K562 (cell line): ENCODE measurements around the gene CRKL. TPM values are rescaled to one million over a fixed set of nuclear protein-coding genes. Genes with fewer than 3 reads are reported as not detected.

Experiments used
- ATAC-seq: fragments of 200-7000 bp; cut with Tn5 transposase; 3 replicates; pipeline ENCODE4 v1.9.1; 2020; ENCODE audit warnings: moderate library complexity
- BruUV-seq: library from RNA; stranded (reverse); fragments of 400-500 nt; replicated peaks from 2 replicates; lab custom pipeline; 2021; lab: Mats Ljungman, UMichigan
- CTCF ChIA-PET: fragments of 300-600 bp; formaldehyde crosslinking; extraction: SDS; loops from one replicate; lab custom pipeline; 2021; ENCODE audit warnings: low intra/inter-chr PET ratio; lab: Yijun Ruan, JAX
- POLR2A ChIA-PET: fragments of 300-600, 350-650 bp; sonication (Branson Sonifier 250); formaldehyde crosslinking; extraction: SDS; loops from one replicate; lab custom pipeline; 2021; ENCODE audit warnings: antibody characterized with exemption, inconsistent platforms; lab: Yijun Ruan, JAX
- DNase-seq, 4 experiments: peaks; one replicate each; pipeline versions ENCODE4 v3.0.0 to v3.0.0-alpha.2; 2011 to 2018; ENCODE audit warnings: low spot score in 3 of 4, mixed read lengths in 3 of 4; ENCODE audit errors: extremely low read depth in 1 of 4
- FAIRE-seq: peaks from 2 replicates; lab custom pipeline; 2011; peaks lifted over from hg19 to GRCh38; lab: Jason Lieb, UNC
- H2AFZ ChIP-seq: 2 replicates; pipeline ENCODE4 v1.6.0; 2011; ENCODE audit warnings: low read depth, low read length, control low read depth, inconsistent platforms
- H3K27ac ChIP-seq: fragments of 200-600 bp; 3 replicates; pipeline ENCODE4 v1.8.0; 2011; ENCODE audit warnings: low read depth, mild to moderate bottlenecking, control low read depth, inconsistent platforms, low read length, moderate library complexity, mixed read lengths; ENCODE audit errors: extremely low read depth
- H3K27me3 ChIP-seq, 2 experiments: fragments of 300-600 bp in 1 of 2; 2 replicates in 1 of 2; 3 replicates in 1 of 2; pipeline versions ENCODE4 v1.6.0 to v1.8.0; 2011; ENCODE audit warnings: inconsistent platforms in 2 of 2, low read length in 2 of 2, mild to moderate bottlenecking in 1 of 2, mixed read lengths in 1 of 2, moderate library complexity in 1 of 2; ENCODE audit not compliant: control insufficient read depth in 2 of 2, insufficient read depth in 2 of 2
- H3K36me3 ChIP-seq: fragments of 300-600 bp; 3 replicates; pipeline ENCODE4 v1.8.0; 2011; ENCODE audit warnings: mild to moderate bottlenecking, low read length, inconsistent platforms; ENCODE audit not compliant: control insufficient read depth, insufficient read depth
- H3K4me1 ChIP-seq, 2 experiments: fragments of 200-600 bp in 1 of 2; replicated peaks in 1 of 2; 2 replicates in 1 of 2; 3 replicates in 1 of 2; pipeline versions ENCODE4 v1.5.1 to v1.8.0; 2011; ENCODE audit warnings: inconsistent platforms in 2 of 2, low read length in 2 of 2, mild to moderate bottlenecking in 1 of 2, mixed read lengths in 1 of 2, moderate library complexity in 1 of 2; ENCODE audit not compliant: control insufficient read depth in 2 of 2, insufficient read depth in 2 of 2
- H3K4me2 ChIP-seq: 2 replicates; pipeline ENCODE4 v1.6.1; 2011; ENCODE audit warnings: low read length, control low read depth, inconsistent platforms, mixed read lengths; ENCODE audit not compliant: insufficient read depth
- H3K4me3 ChIP-seq: fragments of 200-600 bp; sonication (generic), shearing (Covaris generic); 2 replicates; pipeline ENCODE4 v1.5.1; 2016; ENCODE audit warnings: control low read depth, inconsistent platforms
- H3K79me2 ChIP-seq: fragments of 200-600 bp; 3 replicates; pipeline ENCODE4 v1.8.0; 2011; ENCODE audit warnings: low read length, inconsistent platforms; ENCODE audit not compliant: control insufficient read depth, insufficient read depth
- H3K9ac ChIP-seq, 2 experiments: 2 replicates each; pipeline versions ENCODE4 v1.6.0 to v1.6.1; 2011; ENCODE audit warnings: low read depth in 2 of 2, low read length in 2 of 2, control low read depth in 1 of 2, inconsistent platforms in 1 of 2, mild to moderate bottlenecking in 1 of 2, mixed read lengths in 1 of 2; ENCODE audit not compliant: insufficient read depth in 1 of 2
- H3K9me1 ChIP-seq: one replicate; pipeline ENCODE4 v1.6.0; 2011; ENCODE audit warnings: inconsistent platforms, mild to moderate bottlenecking, low read length, moderate library complexity; ENCODE audit not compliant: control insufficient read depth, insufficient read depth
- H3K9me3 ChIP-seq: replicated peaks from 2 replicates; pipeline ENCODE4 v1.5.1; 2011; ENCODE audit warnings: low read depth, low read length, inconsistent platforms; ENCODE audit not compliant: control insufficient read depth, insufficient read depth
- H4K20me1 ChIP-seq: replicated peaks from 2 replicates; pipeline ENCODE4 v1.6.1; 2011; ENCODE audit warnings: low read length, inconsistent platforms, mixed read lengths; ENCODE audit not compliant: control insufficient read depth, insufficient read depth
- CGGBP1 ChIP-seq: fragments of 250-450 bp; sonication (Bioruptor Pico); IDR thresholded peaks from 2 replicates; pipeline ENCODE4 v1.9.0; 2021; ENCODE audit warnings: mild to moderate bottlenecking
- EP300 ChIP-seq: IDR thresholded peaks from 2 replicates; pipeline ENCODE4 v1.6.1; 2012; ENCODE audit warnings: low read length, improper control_type of control experiment
- HDAC6 ChIP-seq: IDR thresholded peaks from 2 replicates; pipeline ENCODE4 v1.6.1; 2012; ENCODE audit warnings: low read depth, mild to moderate bottlenecking, control low read depth, inconsistent platforms, low read length, moderate library complexity
- MTF1 ChIP-seq: fragments of 250-450 bp; sonication (Bioruptor Pico); IDR thresholded peaks from 2 replicates; pipeline ENCODE4 v1.9.0; 2021; ENCODE audit warnings: moderate library complexity, mild to moderate bottlenecking, inconsistent platforms, borderline replicate concordance
- MYC ChIP-seq, 2 experiments: fragments of 250-450 bp in 1 of 2; sonication (Bioruptor Pico) in 1 of 2; IDR thresholded peaks; 2 replicates each; pipeline versions ENCODE4 v1.5.1 to v1.6.1; 2012 to 2021; ENCODE audit warnings: low read depth in 2 of 2, borderline replicate concordance in 1 of 2, improper control_type of control experiment in 1 of 2, low read length in 1 of 2, mild to moderate bottlenecking in 1 of 2, moderate library complexity in 1 of 2
- RUNX1 ChIP-seq: sonication (generic); IDR thresholded peaks from 2 replicates; pipeline ENCODE4 v1.6.1; 2016; ENCODE audit warnings: antibody characterized with exemption, low read depth
- SIRT6 ChIP-seq: IDR thresholded peaks from one replicate; pipeline ENCODE4 v1.6.1; 2012; ENCODE audit warnings: low read depth, mild to moderate bottlenecking, control low read depth, inconsistent platforms, low read length, moderate library complexity
- SMARCB1 ChIP-seq: IDR thresholded peaks from 2 replicates; pipeline ENCODE4 v1.6.1; 2011; ENCODE audit warnings: improper control_type of control experiment, low read depth; ENCODE audit not compliant: insufficient read length
- SRF ChIP-seq, 2 experiments: fragments of 250-450, 450-650 bp in 1 of 2; sonication (Bioruptor Pico) in 1 of 2; sonication (generic) in 1 of 2; formaldehyde crosslinking; IDR thresholded peaks; 2 replicates each; pipeline versions ENCODE4 v1.5.0 to v1.5.1; 2020 to 2022; ENCODE audit warnings: mild to moderate bottlenecking in 1 of 2, missing genetic modification reagents in 1 of 2
- ZNF707 ChIP-seq: fragments of 250-450 bp; sonication (Bioruptor Pico); conservative IDR thresholded peaks from 2 replicates; pipeline ENCODE4 v1.8.0; 2022; ENCODE audit warnings: inconsistent platforms, mild to moderate bottlenecking, moderate library complexity
- WGBS: fragments of 100-300 bp; shearing (Covaris generic); methylation state at CpG from one replicate; pipeline ENCODE4 v1.1.6; 2016; ENCODE audit warnings: low coverage, mixed read lengths; ENCODE audit not compliant: insufficient coverage; ENCODE audit errors: missing lambda C conversion rate; 5-methylcytosine and 5-hydroxymethylcytosine counted together
- in situ Hi-C: fragments of 300-500 bp; cut with MboI; formaldehyde crosslinking; loops from 4 replicates; pipeline ENCODE4 v1.15.0; 2018; ENCODE audit warnings: inconsistent platforms, mixed read lengths
- intact Hi-C: fragments of 100-400 bp; cut with micrococcal nuclease; formaldehyde crosslinking; loops from 2 replicates; pipeline ENCODE4 v1.14.2; 2022
- polyA plus RNA-seq, 8 experiments: library from polyadenylated mRNA; depleted of rRNA in 4 of 8; stranded (reverse) in 5 of 8; unstranded in 3 of 8; fragments of >200 nt; fragmentation: Nextera tagmentation in 2 of 8; fragmentation: Illumina TruSeq in 1 of 8; extraction: Ambion mirVana in 2 of 8; extraction: Trizol in 1 of 8; gene quantifications; 2 replicates each; pipeline versions ENCODE4 v1.2.1 to v1.2.3, GENCODE V29; 2011 to 2014; ENCODE audit warnings: inconsistent platforms in 1 of 8, missing spikeins in 1 of 8
- total RNA-seq, 7 experiments: library from RNA; depleted of rRNA in 6 of 7; stranded (reverse); fragments of >200 nt in 6 of 7; fragmentation: Illumina TruSeq in 2 of 7; extraction: Trizol in 2 of 7; gene quantifications; 2 replicates each; pipeline versions ENCODE4 v1.2.1 to v1.2.3, GENCODE V29; 2011 to 2021; ENCODE audit warnings: low replicate concordance in 1 of 7
- TF ChIP-seq, protein P1 (sequence below): fragments of 450-650 bp; formaldehyde crosslinking; IDR thresholded peaks from 2 replicates; pipeline ENCODE4 v1.4.0; 2020; ENCODE audit warnings: mild to moderate bottlenecking

Gene CRKL
- total and polyA plus RNA-seq, 9 of the 15 experiments (the other 6 are each of a cell fraction or from before 2014, with no cell fraction given), result 100 to 263 (median 124) TPM

DNA sequence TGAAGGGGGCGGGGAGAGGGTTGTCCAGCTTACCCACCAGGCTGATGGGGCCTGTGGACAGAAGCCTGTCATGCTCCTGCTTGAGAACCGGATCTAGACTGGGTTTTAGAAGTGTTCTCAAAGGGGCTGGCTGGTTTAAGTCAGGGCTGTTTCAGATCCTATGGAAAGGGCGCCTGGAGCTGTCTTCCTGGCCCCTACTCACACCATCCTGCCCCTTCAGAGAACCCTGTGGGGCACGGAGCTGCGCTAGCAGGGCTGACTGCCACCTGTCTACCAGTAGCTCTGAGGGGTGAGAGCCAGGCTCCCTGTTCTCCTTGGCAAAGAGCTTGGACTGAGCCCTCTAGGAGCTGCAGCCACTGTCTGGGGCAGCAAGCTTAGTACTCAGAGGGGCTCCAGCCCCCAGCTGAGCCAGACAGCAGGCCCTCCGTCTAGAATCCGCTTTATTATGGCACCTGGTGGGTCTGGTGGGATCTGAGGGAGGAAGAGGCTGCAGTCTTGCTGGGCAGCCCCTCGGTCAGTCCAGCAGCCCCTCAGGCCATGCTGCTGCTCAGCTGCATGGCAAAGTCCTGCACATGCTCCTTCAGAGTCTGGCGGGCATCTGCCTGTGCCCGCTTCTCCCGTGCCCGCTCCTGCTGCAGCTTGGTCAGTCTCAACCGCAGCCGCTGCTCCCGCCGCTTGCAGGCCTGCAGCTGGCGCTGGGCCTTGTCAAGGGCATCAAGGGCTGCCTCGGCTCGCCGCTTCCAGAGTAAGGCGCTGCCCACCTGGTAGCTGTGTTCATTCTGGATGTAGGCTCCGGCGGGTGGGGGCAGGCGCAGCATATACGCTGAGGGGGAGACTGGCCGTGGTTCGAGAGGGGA is 82.4 kb downstream of the CRKL start:
- peak overlapping the region; percentile 85 to 93; a peak in 2 of 4 replicates for H3K9ac ChIP-seq
- H3K4me3 ChIP-seq, result peak overlapping the region; percentile 58; the same call in 1 of the 2 replicates
- H3K27me3 ChIP-seq, result no peaks in the 10 kb centered on the region
- no peaks in the 10 kb centered on the region for H3K9me3 ChIP-seq
- H3K9me1 ChIP-seq, result no peaks in the 10 kb centered on the region
- DNase-seq (no peak), FAIRE-seq (no peak), ATAC-seq (no peak)
- H2AFZ ChIP-seq, result no peak overlapping the region
- WGBS, result 94% methylated on average over 27 of the region's 27 CpGs
- no TSS peak for BruUV-seq
- peaks cover 46% of the 10 kb centered on the region for H3K79me2 ChIP-seq
- in situ Hi-C loops (no loop called here), intact Hi-C loops (loop anchor here (1.0 to 5.0 kb wide), 6 partner anchors 58 to 492 kb away; partner anchors contain the start of genes CRKL, MED15, PI4KA and SNAP29)
- POLR2A ChIA-PET, result interaction anchor here (0.6 to 17.9 kb wide), 24 partner anchors 8 to 523 kb away, joined by 3 to 451 read pairs (median 5); partner anchors contain the start of genes AIFM3, CRKL, LZTR1 and P2RX6
- peaks cover 25 to 87% of the 10 kb centered on the region in 2 experiments for H3K4me1 ChIP-seq
- peak overlapping the region; percentile 88; the same call in 1 of the 2 replicates for H3K4me2 ChIP-seq
- peaks cover 64% of the 10 kb centered on the region for H3K36me3 ChIP-seq
- CTCF ChIA-PET, result no interaction called here
- no peak overlapping the region for H3K27ac ChIP-seq
- peaks cover 28% of the 10 kb centered on the region; the same call in 1 of the 2 replicates for H4K20me1 ChIP-seq
- TF ChIP-seq, protein P1, sequence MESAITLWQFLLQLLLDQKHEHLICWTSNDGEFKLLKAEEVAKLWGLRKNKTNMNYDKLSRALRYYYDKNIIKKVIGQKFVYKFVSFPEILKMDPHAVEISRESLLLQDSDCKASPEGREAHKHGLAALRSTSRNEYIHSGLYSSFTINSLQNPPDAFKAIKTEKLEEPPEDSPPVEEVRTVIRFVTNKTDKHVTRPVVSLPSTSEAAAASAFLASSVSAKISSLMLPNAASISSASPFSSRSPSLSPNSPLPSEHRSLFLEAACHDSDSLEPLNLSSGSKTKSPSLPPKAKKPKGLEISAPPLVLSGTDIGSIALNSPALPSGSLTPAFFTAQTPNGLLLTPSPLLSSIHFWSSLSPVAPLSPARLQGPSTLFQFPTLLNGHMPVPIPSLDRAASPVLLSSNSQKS (CRISPR knock-in tag), result 0 out of 2 replicates have a peak, but pooled peaks have one; percentile 6
- TF ChIP-seq ZNF707 (0 out of 2 replicates have a peak, but pooled peaks have one; percentile 25), MYC (IDR thresholded peaks at IDR 0.05; ENCODE audit: low read depth, low read length) (0 out of 2 replicates have a peak, but pooled peaks have one; percentile 7), MYC (CRISPR knock-in tag; IDR thresholded peaks at IDR 0.05; ENCODE audit: borderline replicate concordance, low read depth) (no peak; the same call in 1 of the 2 replicates), CGGBP1 (no peak), HDAC6 (0 out of 2 replicates have a peak, but pooled peaks have one; percentile 34), MTF1 (CRISPR knock-in tag) (0 out of 2 replicates have a peak, but pooled peaks have one; percentile 4), SMARCB1 (no peak), EP300 (no peak), SRF (CRISPR knock-in tag; IDR thresholded peaks at IDR 0.05) (peak in 1 of 2 experiments; percentile 17; a peak in 1 of 4 replicates), SIRT6 (peak; percentile 71), RUNX1 (no peak)
